PC-3 (cell line): ENCODE data around the gene FNBP1L. TPM values are rescaled to one million over a fixed set of nuclear protein-coding genes. Genes with fewer than 3 reads are reported as not detected.

Experiments
- ATAC-seq: fragments of 200-7000 bp; cut with Tn5 transposase; 2 replicates; pipeline ENCODE4 v1.9.1; 2020; ENCODE audit warnings: mild to moderate bottlenecking, moderate library complexity
- BruUV-seq: library from RNA; stranded (reverse); fragments of 400-500 nt; replicated peaks from 2 replicates; lab custom pipeline; 2021; lab: Mats Ljungman, UMichigan
- CTCF ChIA-PET: fragments of 300-600 bp; sonication (Branson Sonifier 250); formaldehyde crosslinking; loops from one replicate; lab custom pipeline; 2022; ENCODE audit warnings: antibody characterized with exemption; lab: Charles Lee
- POLR2A ChIA-PET: fragments of 300-600 bp; sonication (Branson Sonifier 250); formaldehyde crosslinking; loops from one replicate; lab custom pipeline; 2022; ENCODE audit warnings: antibody characterized with exemption; ENCODE audit not compliant: unreplicated experiment; lab: Charles Lee
- DNase-seq: peaks from one replicate; pipeline ENCODE4 v3.0.0-alpha.2; 2015
- H2AFZ ChIP-seq: fragments of 300-600 bp; sonication (generic); 2 replicates; pipeline ENCODE4 v1.6.0; 2016; ENCODE audit warnings: antibody characterized with exemption, low read length
- H3F3A ChIP-seq: fragments of 300-600 bp; sonication (generic); one replicate; pipeline ENCODE4 v1.6.0; 2017; ENCODE audit warnings: antibody characterized with exemption, low read length, control low read depth, mild to moderate bottlenecking; ENCODE audit not compliant: unreplicated experiment
- H3K27ac ChIP-seq: fragments of 300-600 bp; sonication (generic); 2 replicates; pipeline ENCODE4 v1.5.1; 2016; ENCODE audit warnings: mild to moderate bottlenecking, low read length
- H3K27me3 ChIP-seq: fragments of 300-600 bp; sonication (generic); 2 replicates; pipeline ENCODE4 v1.6.1; 2016; ENCODE audit warnings: low read length, mixed read lengths
- H3K36me3 ChIP-seq: fragments of 300-600 bp; sonication (generic); 2 replicates; pipeline ENCODE4 v1.6.1; 2016; ENCODE audit warnings: low read depth, mixed run types, low read length, mixed read lengths
- H3K4me1 ChIP-seq: fragments of 300-600 bp; sonication (generic); 2 replicates; pipeline ENCODE4 v1.5.1; 2016; ENCODE audit warnings: low read length; ENCODE audit not compliant: insufficient read depth
- H3K4me2 ChIP-seq: fragments of 300-600 bp; sonication (generic); 2 replicates; pipeline ENCODE4 v1.6.0; 2016; ENCODE audit warnings: low read length
- H3K4me3 ChIP-seq: fragments of 300-600 bp; sonication (generic); 2 replicates; pipeline ENCODE4 v1.5.1; 2016; ENCODE audit warnings: mild to moderate bottlenecking, low read length, mixed read lengths
- H3K79me2 ChIP-seq: fragments of 300-600 bp; sonication (generic); 2 replicates; pipeline ENCODE4 v1.6.1; 2017; ENCODE audit warnings: low read length, mixed read lengths
- H3K9ac ChIP-seq: fragments of 300-600 bp; sonication (generic); 2 replicates; pipeline ENCODE4 v1.6.0; 2016; ENCODE audit warnings: mild to moderate bottlenecking, low read length
- H3K9me2 ChIP-seq: fragments of 300-600 bp; sonication (generic); replicated peaks from 2 replicates; pipeline ENCODE4 v1.6.1; 2016; ENCODE audit warnings: mixed run types, low read length, mixed read lengths
- H3K9me3 ChIP-seq: fragments of 300-600 bp; sonication (generic); 2 replicates; pipeline ENCODE4 v1.6.1; 2016; ENCODE audit warnings: low read length, mixed read lengths
- H4K20me1 ChIP-seq: fragments of 300-600 bp; sonication (generic); 2 replicates; pipeline ENCODE4 v1.6.1; 2016; ENCODE audit warnings: low read length, mixed read lengths
- CTCF ChIP-seq: fragments of 300-600 bp; sonication (generic); conservative IDR thresholded peaks from 2 replicates; pipeline ENCODE4 v1.5.1; 2017; ENCODE audit warnings: antibody characterized with exemption, low read depth, mild to moderate bottlenecking, low read length
- EZH2 ChIP-seq: fragments of 300-600 bp; sonication (generic); IDR thresholded peaks from one replicate; pipeline ENCODE4 v1.6.1; 2017; ENCODE audit warnings: antibody characterized with exemption, mild to moderate bottlenecking, low read length; ENCODE audit not compliant: unreplicated experiment
- EZH2phosphoT487 ChIP-seq: fragments of 300-600 bp; sonication (generic); IDR thresholded peaks from 2 replicates; pipeline ENCODE4 v1.6.1; 2018; ENCODE audit warnings: mild to moderate bottlenecking, antibody characterized with exemption, low read length, borderline replicate concordance
- intact Hi-C: fragments of 100-400 bp; cut with micrococcal nuclease; formaldehyde crosslinking; loops from 2 replicates; pipeline ENCODE4 v1.9.0; 2023
- total RNA-seq: library from RNA; depleted of rRNA; stranded (reverse); fragments of >200 nt; gene quantifications from 2 replicates; pipeline ENCODE4 v1.2.3, GENCODE V29; 2014

The FNBP1L gene
- total RNA-seq, 1 experiment from 2014 or later, result 28.3 TPM

GRCh38 chr1:93496520-93496919 lies 48.6 kb downstream of the FNBP1L start:
- Histone ChIP-seq H3F3A (no peaks in the 10 kb centered on the region), H3K4me1 (peaks cover 2% of the 10 kb centered on the region), H3K9me2 (no peaks in the 10 kb centered on the region), H2AFZ (no peak overlapping the region), H3K9ac (no peak overlapping the region), H3K79me2 (peaks cover 41% of the 10 kb centered on the region), H3K27ac (no peak overlapping the region), H3K36me3 (no peaks in the 10 kb centered on the region), H4K20me1 (0 out of 2 replicates have a peak, but pooled peaks cover 3% of the 10 kb centered on the region), H3K4me2 (no peak overlapping the region), H3K27me3 (no peaks in the 10 kb centered on the region), H3K9me3 (no peaks in the 10 kb centered on the region), H3K4me3 (no peak overlapping the region)
- ChIA-PET POLR2A (no interaction called here), CTCF (no interaction called here)
- intact Hi-C loops, result no loop called here
- ATAC-seq, result no peak
- BruUV-seq, result no TSS peak
- TF ChIP-seq EZH2phosphoT487 (no peak), CTCF (no peak), EZH2 (no peak)
- no peak for DNase-seq

DNA sequence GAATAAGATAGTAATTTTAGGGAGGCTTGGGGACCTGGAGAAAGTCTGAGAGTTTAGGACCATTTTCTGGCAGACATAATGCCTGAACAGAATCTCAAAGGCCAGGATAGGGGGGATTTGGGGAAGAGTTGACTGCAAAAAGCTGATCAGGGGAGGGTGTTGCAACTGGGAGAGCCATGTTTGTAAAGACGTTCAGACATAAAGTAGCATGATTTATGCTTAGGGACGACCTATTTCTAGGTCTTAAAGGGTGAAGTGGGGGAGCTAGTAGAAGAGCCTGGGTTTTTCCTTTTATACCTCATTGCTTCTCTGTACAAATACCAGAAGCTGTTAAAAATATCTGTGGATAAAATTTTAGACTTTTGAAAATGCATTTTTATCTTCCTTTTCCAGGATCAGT lies 51.2 kb downstream of the FNBP1L start:
- CTCF ChIA-PET, result no interaction called here

More for the DNA sequence above, 51.2 kb downstream of the FNBP1L start:
- H3K9ac ChIP-seq, result no peak overlapping the region
- H3K27me3 ChIP-seq, result no peaks in the 10 kb centered on the region
- POLR2A ChIA-PET, result no interaction called here
- H3K27ac ChIP-seq, result no peak overlapping the region
- peaks cover 6% of the 10 kb centered on the region for H3K4me1 ChIP-seq
- DNase-seq, result no peak
- intact Hi-C loops, result no loop called here
- H3K4me2 ChIP-seq, result no peak overlapping the region
- H3K36me3 ChIP-seq, result no peaks in the 10 kb centered on the region
- H3K79me2 ChIP-seq, result peaks cover 42% of the 10 kb centered on the region
- no peaks in the 10 kb centered on the region for H3K9me3 ChIP-seq
- no peak overlapping the region for H2AFZ ChIP-seq
- no peak for TF ChIP-seq CTCF
- no peak for TF ChIP-seq EZH2phosphoT487
- TF ChIP-seq EZH2, result no peak
- 0 out of 2 replicates have a peak, but pooled peaks cover 5% of the 10 kb centered on the region for H4K20me1 ChIP-seq
- no peak overlapping the region for H3K4me3 ChIP-seq
- no TSS peak for BruUV-seq
- H3K9me2 ChIP-seq, result no peaks in the 10 kb centered on the region
- ATAC-seq, result no peak
- H3F3A ChIP-seq, result no peaks in the 10 kb centered on the region
